ENCODE data around the gene DOCK1.

- TF ChIP-seq CTCF (IDR thresholded peaks at IDR 0.05 in 4 of 5, conservative IDR thresholded peaks at IDR 0.05 in 1 of 5): no peak
- no peak for TF ChIP-seq POLR2A (IDR thresholded peaks at IDR 0.05)
These were observed 230.8 kb downstream of the DOCK1 start for GRCh38 chr10:127135844-127136577.

All from gastrocnemius medialis (tissue), 4 donors.